Upper lobe of right lung (tissue), 1 donor: ENCODE measurements around the gene SERINC5. TPM values are rescaled to one million over a fixed set of nuclear protein-coding genes. Genes with fewer than 3 reads are reported as not detected.

Source experiments
- ATAC-seq: fragments of 200-7000 bp; cut with Tn5 transposase; one replicate; pipeline ENCODE4 v1.9.1; 2020; ENCODE audit warnings: mild to moderate bottlenecking, moderate library complexity
- DNase-seq: peaks from one replicate; pipeline ENCODE4 v3.0.0-alpha.2; 2020
- H3K27ac ChIP-seq: fragments of 200-600 bp; one replicate; pipeline ENCODE4 v1.8.0; 2022
- H3K27me3 ChIP-seq: fragments of 200-600 bp; one replicate; pipeline ENCODE4 v1.8.0; 2022; ENCODE audit warnings: mild to moderate bottlenecking
- H3K36me3 ChIP-seq: fragments of 200-600 bp; one replicate; pipeline ENCODE4 v1.8.0; 2022
- H3K4me1 ChIP-seq: fragments of 200-600 bp; one replicate; pipeline ENCODE4 v1.8.0; 2022
- H3K4me3 ChIP-seq: fragments of 200-600 bp; one replicate; pipeline ENCODE4 v1.8.0; 2022; ENCODE audit warnings: mild to moderate bottlenecking
- H3K9me3 ChIP-seq: fragments of 200-600 bp; one replicate; pipeline ENCODE4 v1.8.0; 2022
- intact Hi-C: fragments of 100-400 bp; cut with DNase I; formaldehyde crosslinking; loops from one replicate; pipeline ENCODE4 v1.11.0; 2022
- total RNA-seq: library from RNA; stranded (reverse); fragmentation: NEBNext Ultra II Directional; extraction: Animal tissue kit (Norgen Biotek cat#: 25700); gene quantifications from one replicate; pipeline ENCODE4 v1.2.1, GENCODE V29; 2021
- TF ChIP-seq, protein P1 (sequence below): fragments of 200-600 bp; IDR thresholded peaks from one replicate; pipeline ENCODE4 v1.8.0; 2022; ENCODE audit warnings: antibody characterized with exemption
- donor health status: DM: no; HTN: yes; CAD: no; lungs with severe emphysema.

The SERINC5 gene
- total RNA-seq, 1 donor from 2014 or later, result 60.4 TPM

- H3K9me3 ChIP-seq, result no peaks in the 10 kb centered on the region
- H3K4me3 ChIP-seq, result no peak overlapping the region
- DNase-seq (no peak), ATAC-seq (no peak)
- no peaks in the 10 kb centered on the region for H3K27me3 ChIP-seq
- TF ChIP-seq, protein P1, sequence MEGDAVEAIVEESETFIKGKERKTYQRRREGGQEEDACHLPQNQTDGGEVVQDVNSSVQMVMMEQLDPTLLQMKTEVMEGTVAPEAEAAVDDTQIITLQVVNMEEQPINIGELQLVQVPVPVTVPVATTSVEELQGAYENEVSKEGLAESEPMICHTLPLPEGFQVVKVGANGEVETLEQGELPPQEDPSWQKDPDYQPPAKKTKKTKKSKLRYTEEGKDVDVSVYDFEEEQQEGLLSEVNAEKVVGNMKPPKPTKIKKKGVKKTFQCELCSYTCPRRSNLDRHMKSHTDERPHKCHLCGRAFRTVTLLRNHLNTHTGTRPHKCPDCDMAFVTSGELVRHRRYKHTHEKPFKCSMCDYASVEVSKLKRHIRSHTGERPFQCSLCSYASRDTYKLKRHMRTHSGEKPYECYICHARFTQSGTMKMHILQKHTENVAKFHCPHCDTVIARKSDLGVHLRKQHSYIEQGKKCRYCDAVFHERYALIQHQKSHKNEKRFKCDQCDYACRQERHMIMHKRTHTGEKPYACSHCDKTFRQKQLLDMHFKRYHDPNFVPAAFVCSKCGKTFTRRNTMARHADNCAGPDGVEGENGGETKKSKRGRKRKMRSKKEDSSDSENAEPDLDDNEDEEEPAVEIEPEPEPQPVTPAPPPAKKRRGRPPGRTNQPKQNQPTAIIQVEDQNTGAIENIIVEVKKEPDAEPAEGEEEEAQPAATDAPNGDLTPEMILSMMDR, result no peak
- intact Hi-C loops, result no loop called here
- no peak overlapping the region for H3K27ac ChIP-seq
- H3K4me1 ChIP-seq, result peaks cover 30% of the 10 kb centered on the region
- H3K36me3 ChIP-seq, result no peaks in the 10 kb centered on the region
Measured at GRCh38 chr5:80212171-80212667, 43.6 kb downstream of the SERINC5 start.

GRCh38 chr5:80211327-80211726 is 44.5 kb downstream of the SERINC5 start:
- no peaks in the 10 kb centered on the region for H3K9me3 ChIP-seq
- H3K4me3 ChIP-seq, result no peak overlapping the region
- ATAC-seq (no peak), DNase-seq (no peak)
- H3K27me3 ChIP-seq, result no peaks in the 10 kb centered on the region
- no peak overlapping the region for H3K27ac ChIP-seq
- peaks cover 26% of the 10 kb centered on the region for H3K4me1 ChIP-seq
- H3K36me3 ChIP-seq, result no peaks in the 10 kb centered on the region
- intact Hi-C loops, result no loop called here
- TF ChIP-seq, protein P1, result no peak

- intact Hi-C loops, result no loop called here
- Histone ChIP-seq H3K4me3 (no peak overlapping the region), H3K27me3 (no peaks in the 10 kb centered on the region), H3K9me3 (no peaks in the 10 kb centered on the region), H3K27ac (no peak overlapping the region), H3K36me3 (no peaks in the 10 kb centered on the region), H3K4me1 (peaks cover 26% of the 10 kb centered on the region)
- DNase-seq (no peak), ATAC-seq (no peak)
- TF ChIP-seq, protein P1, result no peak
Measured at GRCh38 chr5:80210014-80210413, 45.8 kb downstream of the SERINC5 start.

DNA sequence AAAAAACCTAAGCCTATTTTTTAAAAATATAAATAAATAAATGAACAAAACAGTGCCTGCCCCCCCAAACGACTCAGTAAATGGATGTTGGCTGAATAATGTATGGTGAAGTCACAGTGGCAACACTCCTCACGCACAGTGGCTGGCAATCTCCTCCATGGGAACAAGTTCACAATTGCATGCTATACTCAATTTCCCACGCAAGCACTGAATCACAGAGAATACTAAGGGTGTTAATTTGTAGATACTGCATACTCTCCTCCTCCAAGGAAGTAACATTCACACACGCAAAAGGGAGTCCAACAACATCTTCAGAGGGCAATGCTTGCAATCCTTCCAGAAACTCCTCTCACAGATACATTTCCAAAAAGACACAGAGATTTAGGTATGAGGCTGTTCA is 47.5 kb downstream of the SERINC5 start:
- TF ChIP-seq, protein P1, result no peak
- Histone ChIP-seq H3K36me3 (no peaks in the 10 kb centered on the region), H3K27ac (no peak overlapping the region), H3K4me3 (no peak overlapping the region), H3K27me3 (no peaks in the 10 kb centered on the region), H3K4me1 (peaks cover 32% of the 10 kb centered on the region), H3K9me3 (no peaks in the 10 kb centered on the region)
- DNase-seq (no peak), ATAC-seq (no peak)
- intact Hi-C loops, result loop anchor here (10.0 kb wide), 1 partner anchor 46 kb away; the partner anchor contains the start of gene SERINC5

DNA sequence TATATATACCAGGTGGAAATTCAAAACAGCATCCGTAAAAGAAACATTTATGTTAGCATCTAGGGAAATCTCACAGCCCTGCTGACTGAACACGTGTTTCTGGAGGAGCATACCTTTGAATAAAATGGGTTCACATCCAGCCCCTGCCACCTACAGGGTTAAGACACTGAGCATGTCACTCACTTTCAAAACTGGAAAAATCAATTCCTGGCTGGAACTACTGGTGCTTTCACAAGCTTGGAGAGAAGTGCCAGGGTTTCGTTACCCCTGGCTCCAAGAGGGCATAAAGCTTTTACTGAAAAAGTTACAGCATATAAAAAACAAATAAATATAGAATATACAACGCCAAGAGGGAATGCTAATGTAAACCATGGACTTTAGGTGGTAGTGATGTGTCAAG is 48.0 kb downstream of the SERINC5 start:
- Histone ChIP-seq H3K36me3 (no peaks in the 10 kb centered on the region), H3K4me3 (no peak overlapping the region), H3K27me3 (no peaks in the 10 kb centered on the region), H3K27ac (no peak overlapping the region), H3K9me3 (no peaks in the 10 kb centered on the region), H3K4me1 (peaks cover 26% of the 10 kb centered on the region)
- intact Hi-C loops, result loop anchor here (10.0 kb wide), 1 partner anchor 47 kb away; the partner anchor contains the start of gene SERINC5
- TF ChIP-seq, protein P1, result no peak
- ATAC-seq (no peak), DNase-seq (no peak)

DNA sequence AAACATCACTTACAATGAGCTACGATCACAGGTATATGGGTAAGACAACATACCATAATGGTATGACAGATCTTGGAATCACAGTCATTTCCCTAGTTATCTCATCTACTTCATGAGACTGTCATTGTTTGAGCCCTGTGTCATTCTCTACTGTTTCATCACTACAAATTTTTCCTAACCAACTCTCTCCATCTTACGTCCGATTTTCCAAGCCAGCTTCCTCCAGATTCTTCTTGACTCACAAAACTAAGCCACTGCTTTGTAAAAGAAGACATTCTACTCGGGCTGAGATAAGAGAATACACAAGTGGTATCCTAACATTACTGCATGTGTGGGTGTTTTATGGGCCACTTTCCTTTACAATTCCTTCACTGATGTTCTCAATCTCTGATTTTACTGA is 49.6 kb downstream of the SERINC5 start:
- Histone ChIP-seq H3K27ac (peak overlapping the region; percentile 27), H3K4me1 (peaks cover 23% of the 10 kb centered on the region), H3K9me3 (no peaks in the 10 kb centered on the region), H3K36me3 (peaks cover 13% of the 10 kb centered on the region), H3K27me3 (no peaks in the 10 kb centered on the region), H3K4me3 (no peak overlapping the region)
- TF ChIP-seq, protein P1, result no peak
- DNase-seq (no peak), ATAC-seq (no peak)
- intact Hi-C loops, result loop anchor here (10.0 kb wide), 1 partner anchor 49 kb away; the partner anchor contains the start of gene SERINC5
